C4-2B (cell line): ENCODE measurements around the gene TMEM183A.

Experiments
- ZFX ChIP-seq: fragments of 450-650 bp; IDR thresholded peaks from 2 replicates; pipeline ENCODE4 v1.6.1; 2017
- TF ChIP-seq, protein P1 (sequence below): fragments of 450-650 bp; conservative IDR thresholded peaks from 2 replicates; pipeline ENCODE4 v1.5.1; 2017; ENCODE audit warnings: mild to moderate bottlenecking

DNA sequence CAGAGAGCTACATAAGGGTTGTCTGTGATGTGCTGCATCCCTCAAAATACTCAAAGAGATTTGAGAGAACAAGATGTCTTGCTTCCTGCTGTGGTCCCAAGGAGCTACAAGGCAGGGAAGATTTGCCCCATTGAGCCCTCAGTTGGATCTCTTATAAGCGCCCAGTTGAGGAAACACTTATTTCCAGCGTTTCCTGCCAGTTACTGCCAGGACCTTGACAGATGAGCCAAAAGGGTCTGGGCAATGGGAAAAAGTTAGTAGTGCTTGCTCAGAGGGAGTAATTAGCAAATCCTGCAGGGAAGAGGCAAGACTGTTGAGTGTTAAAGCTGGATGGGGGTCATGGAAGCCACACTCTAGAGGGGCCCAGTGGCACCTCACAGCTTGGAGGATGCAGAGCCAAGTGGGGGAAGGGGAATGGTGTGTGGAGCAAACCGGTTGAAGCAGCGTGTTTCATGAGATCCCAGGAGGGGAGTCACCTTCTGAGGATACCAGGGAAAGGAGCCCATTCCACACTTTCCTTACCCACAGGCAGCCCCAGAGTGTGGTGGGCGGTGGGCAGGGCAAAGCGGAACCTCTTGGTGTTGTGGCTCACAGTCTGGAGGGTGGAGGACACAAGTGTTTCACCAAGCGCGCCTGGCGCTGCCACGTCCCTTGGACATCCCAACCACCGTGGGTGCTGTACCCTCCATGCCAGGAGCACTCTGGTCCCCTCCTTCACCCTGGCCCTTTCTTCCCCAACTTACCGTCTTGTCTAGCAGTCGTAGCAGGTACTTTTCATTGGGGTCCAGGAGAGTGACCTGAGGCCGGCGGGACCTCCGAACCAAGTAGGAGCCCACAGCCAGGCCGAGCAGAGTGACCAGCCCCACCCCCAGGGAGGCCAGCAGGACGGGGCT, 40.9 kb upstream of the TMEM183A start:
- TF ChIP-seq, protein P1, sequence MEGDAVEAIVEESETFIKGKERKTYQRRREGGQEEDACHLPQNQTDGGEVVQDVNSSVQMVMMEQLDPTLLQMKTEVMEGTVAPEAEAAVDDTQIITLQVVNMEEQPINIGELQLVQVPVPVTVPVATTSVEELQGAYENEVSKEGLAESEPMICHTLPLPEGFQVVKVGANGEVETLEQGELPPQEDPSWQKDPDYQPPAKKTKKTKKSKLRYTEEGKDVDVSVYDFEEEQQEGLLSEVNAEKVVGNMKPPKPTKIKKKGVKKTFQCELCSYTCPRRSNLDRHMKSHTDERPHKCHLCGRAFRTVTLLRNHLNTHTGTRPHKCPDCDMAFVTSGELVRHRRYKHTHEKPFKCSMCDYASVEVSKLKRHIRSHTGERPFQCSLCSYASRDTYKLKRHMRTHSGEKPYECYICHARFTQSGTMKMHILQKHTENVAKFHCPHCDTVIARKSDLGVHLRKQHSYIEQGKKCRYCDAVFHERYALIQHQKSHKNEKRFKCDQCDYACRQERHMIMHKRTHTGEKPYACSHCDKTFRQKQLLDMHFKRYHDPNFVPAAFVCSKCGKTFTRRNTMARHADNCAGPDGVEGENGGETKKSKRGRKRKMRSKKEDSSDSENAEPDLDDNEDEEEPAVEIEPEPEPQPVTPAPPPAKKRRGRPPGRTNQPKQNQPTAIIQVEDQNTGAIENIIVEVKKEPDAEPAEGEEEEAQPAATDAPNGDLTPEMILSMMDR = no peak
- no peak for TF ChIP-seq ZFX
